NB4 (cell line): ENCODE results near the gene ERCC2.

Experiments used
- MYC ChIP-seq: IDR thresholded peaks from 2 replicates; pipeline ENCODE4 v1.6.1; 2011; ENCODE audit warnings: low read depth, low read length
- POLR2A ChIP-seq: IDR thresholded peaks from 2 replicates; pipeline ENCODE4 v1.6.1; 2011; ENCODE audit warnings: mild to moderate bottlenecking; ENCODE audit not compliant: insufficient read length; ENCODE audit errors: extremely low read depth
- TF ChIP-seq, protein P1 (sequence below): IDR thresholded peaks from one replicate; pipeline ENCODE4 v1.5.1; 2012; ENCODE audit warnings: low read depth, low read length
- TF ChIP-seq, protein P2 (sequence below): IDR thresholded peaks from 2 replicates; pipeline ENCODE4 v1.6.1; 2011; ENCODE audit warnings: low read depth, low read length

DNA sequence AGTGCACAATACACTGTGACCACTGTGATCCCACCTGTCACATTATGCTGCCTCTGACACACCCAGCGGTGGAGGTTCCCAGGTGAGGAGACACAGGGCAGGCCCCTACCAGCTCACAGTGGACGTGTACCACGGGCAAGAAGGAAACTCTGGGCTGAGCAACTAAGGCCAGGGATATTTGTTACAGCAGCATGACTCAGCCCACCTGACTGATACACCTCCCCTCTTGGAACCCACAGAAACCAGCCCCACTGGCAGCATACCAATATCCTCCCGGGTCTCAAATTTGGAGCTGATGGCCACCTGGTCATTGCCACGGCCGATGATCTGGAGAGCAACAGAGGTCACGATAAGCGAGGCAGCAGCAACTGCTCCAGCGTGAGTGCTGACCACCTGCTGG is 15.0 kb downstream of the ERCC2 start:
- TF ChIP-seq, protein P1, sequence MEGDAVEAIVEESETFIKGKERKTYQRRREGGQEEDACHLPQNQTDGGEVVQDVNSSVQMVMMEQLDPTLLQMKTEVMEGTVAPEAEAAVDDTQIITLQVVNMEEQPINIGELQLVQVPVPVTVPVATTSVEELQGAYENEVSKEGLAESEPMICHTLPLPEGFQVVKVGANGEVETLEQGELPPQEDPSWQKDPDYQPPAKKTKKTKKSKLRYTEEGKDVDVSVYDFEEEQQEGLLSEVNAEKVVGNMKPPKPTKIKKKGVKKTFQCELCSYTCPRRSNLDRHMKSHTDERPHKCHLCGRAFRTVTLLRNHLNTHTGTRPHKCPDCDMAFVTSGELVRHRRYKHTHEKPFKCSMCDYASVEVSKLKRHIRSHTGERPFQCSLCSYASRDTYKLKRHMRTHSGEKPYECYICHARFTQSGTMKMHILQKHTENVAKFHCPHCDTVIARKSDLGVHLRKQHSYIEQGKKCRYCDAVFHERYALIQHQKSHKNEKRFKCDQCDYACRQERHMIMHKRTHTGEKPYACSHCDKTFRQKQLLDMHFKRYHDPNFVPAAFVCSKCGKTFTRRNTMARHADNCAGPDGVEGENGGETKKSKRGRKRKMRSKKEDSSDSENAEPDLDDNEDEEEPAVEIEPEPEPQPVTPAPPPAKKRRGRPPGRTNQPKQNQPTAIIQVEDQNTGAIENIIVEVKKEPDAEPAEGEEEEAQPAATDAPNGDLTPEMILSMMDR = no peak
- TF ChIP-seq POLR2A (no peak), MYC (no peak)
- TF ChIP-seq, protein P2, sequence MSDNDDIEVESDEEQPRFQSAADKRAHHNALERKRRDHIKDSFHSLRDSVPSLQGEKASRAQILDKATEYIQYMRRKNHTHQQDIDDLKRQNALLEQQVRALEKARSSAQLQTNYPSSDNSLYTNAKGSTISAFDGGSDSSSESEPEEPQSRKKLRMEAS = no peak
